ENCODE measurements around the gene PPP2R3B.

PPP2R3B gene

GRCh38 chrX:316351-317325 is 70.1 kb downstream of the PPP2R3B start:
- no peak overlapping the region for H3K4me3 ChIP-seq (ENCODE audit: control insufficient read depth, low read depth, low read length)

DNA sequence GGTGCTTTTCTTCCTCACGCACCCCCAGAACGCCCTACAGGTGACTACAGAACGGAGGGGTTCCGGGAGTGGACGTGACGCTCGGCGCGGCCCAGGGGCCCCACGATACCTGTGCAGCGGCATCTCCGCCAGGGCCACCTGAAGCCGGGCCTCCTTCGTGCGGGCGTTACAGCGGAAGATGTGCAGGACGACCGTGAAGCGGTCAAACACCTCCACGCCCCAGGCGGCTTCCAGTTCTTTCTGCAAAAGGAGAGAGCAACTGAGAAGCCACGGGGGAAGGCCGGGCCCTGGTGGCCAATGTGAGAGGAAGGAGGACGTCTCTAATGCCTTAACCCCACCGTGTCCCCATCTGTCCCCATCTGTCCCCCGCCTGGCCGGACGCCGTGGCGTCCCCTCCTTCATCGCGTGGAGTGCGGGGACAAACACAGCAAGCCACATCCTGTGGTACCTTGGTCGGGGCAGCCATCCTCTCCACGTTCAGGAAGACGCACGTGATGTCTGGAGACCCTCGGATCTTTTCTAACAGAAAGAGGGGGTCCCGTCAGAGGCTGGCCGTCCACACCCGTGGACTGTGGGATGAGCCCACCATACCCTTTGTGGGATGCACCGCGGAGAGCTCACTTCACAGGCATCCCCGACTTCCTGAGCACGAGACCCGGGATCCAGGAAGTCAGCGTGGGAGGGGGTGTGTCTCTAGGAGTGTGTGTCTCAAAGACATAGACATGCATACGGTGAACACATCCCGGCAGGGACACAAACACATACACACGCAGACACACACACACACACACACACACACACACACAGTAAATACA is 71.7 kb downstream of the PPP2R3B start:
- TF ChIP-seq, protein P1, sequence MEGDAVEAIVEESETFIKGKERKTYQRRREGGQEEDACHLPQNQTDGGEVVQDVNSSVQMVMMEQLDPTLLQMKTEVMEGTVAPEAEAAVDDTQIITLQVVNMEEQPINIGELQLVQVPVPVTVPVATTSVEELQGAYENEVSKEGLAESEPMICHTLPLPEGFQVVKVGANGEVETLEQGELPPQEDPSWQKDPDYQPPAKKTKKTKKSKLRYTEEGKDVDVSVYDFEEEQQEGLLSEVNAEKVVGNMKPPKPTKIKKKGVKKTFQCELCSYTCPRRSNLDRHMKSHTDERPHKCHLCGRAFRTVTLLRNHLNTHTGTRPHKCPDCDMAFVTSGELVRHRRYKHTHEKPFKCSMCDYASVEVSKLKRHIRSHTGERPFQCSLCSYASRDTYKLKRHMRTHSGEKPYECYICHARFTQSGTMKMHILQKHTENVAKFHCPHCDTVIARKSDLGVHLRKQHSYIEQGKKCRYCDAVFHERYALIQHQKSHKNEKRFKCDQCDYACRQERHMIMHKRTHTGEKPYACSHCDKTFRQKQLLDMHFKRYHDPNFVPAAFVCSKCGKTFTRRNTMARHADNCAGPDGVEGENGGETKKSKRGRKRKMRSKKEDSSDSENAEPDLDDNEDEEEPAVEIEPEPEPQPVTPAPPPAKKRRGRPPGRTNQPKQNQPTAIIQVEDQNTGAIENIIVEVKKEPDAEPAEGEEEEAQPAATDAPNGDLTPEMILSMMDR (conservative IDR thresholded peaks at IDR 0.05; ENCODE audit: control insufficient read depth, insufficient read depth, low read depth, low read length) = no peak
- no peak for DNase-seq (ENCODE audit: low read depth)
- no peak overlapping the region for H3K4me3 ChIP-seq (ENCODE audit: control insufficient read depth, low read depth, low read length)

More at GRCh38 chrX:316351-317325, 70.1 kb downstream of the PPP2R3B start:
- TF ChIP-seq, protein P1 (conservative IDR thresholded peaks at IDR 0.05; ENCODE audit: control insufficient read depth, insufficient read depth, low read depth, low read length) = no peak
- DNase-seq (ENCODE audit: low read depth) = no peak

DNA sequence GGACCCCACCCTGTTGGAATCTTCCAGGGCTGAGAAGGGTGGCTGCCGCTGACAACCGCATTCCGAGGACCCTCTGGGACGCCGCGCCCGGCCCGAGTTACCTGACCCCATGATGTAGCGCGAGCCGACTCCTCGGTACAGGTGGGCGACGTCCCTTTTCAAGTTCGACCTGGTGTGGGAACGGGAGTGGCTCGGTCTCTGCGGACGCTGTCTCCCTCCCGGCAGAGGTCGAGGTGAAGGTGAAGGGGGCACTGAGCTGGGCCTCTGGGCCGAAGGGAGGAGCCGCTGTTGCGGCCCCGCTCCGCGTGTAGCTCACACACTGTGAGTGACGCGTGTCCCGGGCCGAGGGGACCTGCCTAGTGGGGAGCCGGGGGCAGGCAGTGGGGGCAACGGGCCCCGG is 72.7 kb downstream of the PPP2R3B start:
- H3K4me3 ChIP-seq (ENCODE audit: control insufficient read depth, low read depth, low read length) = no peak overlapping the region
- TF ChIP-seq, protein P1 (conservative IDR thresholded peaks at IDR 0.05; ENCODE audit: control insufficient read depth, insufficient read depth, low read depth, low read length) = no peak
- no peak for DNase-seq (ENCODE audit: low read depth)

DNA sequence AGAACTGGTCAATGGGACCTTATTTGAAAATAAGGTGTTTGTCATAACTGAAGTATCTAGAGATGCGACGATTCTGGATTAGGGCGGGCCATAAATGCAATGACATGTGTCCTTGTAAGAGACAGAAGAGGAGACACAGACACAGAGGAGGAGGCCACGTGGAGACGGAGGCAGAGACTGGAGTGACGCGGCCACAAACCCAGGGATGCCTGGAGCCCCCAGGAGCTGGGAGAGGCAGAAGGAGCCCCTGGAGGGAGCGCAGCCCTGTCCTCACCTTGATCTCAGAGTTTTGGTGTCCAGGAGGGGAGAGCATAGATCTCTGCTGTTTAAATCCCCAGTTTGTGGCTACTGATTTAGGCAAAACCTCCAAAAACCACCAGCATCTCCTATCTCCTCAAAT is 73.2 kb downstream of the PPP2R3B start:
- no peak overlapping the region for H3K4me3 ChIP-seq (ENCODE audit: control insufficient read depth, low read depth, low read length)
- DNase-seq (ENCODE audit: low read depth) = no peak
- TF ChIP-seq, protein P1 (conservative IDR thresholded peaks at IDR 0.05; ENCODE audit: control insufficient read depth, insufficient read depth, low read depth, low read length) = no peak

GRCh38 chrX:312621-313331 is 73.9 kb downstream of the PPP2R3B start:
- no peak overlapping the region for H3K4me3 ChIP-seq (ENCODE audit: control insufficient read depth, low read depth, low read length)
- DNase-seq (ENCODE audit: low read depth) = no peak
- TF ChIP-seq, protein P1 (conservative IDR thresholded peaks at IDR 0.05; ENCODE audit: control insufficient read depth, insufficient read depth, low read depth, low read length) = no peak

Data from fibroblast of mammary gland (primary cell).